Measurements from ENCODE around the gene MEF2C.
"Not testable (repeated sequence)": the region's sequence is repeated elsewhere in the genome, so short reads cannot be mapped to it uniquely, and the experiment has no call there.

DNA sequence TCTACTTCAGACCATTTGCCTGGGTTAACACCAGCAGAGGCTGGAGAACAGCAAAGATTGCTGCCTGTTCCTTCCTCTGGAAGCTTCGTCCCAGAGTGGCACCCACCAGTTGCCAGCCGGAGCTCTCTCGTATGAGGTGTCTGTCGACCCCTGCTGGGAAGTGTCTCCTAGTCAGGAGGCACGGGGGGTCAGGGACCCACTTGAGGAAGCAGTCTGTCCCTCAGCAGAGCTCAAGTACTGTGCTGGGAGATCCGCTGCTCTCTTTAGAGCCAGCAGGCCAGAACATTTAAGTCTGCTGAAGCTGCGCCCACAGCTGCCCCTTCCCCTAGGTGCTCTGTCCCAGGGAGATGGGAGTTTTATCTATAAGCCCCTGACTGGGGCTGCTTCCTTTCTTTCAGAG is 84.1 kb downstream of the MEF2C start:
- TF ChIP-seq, protein P1, sequence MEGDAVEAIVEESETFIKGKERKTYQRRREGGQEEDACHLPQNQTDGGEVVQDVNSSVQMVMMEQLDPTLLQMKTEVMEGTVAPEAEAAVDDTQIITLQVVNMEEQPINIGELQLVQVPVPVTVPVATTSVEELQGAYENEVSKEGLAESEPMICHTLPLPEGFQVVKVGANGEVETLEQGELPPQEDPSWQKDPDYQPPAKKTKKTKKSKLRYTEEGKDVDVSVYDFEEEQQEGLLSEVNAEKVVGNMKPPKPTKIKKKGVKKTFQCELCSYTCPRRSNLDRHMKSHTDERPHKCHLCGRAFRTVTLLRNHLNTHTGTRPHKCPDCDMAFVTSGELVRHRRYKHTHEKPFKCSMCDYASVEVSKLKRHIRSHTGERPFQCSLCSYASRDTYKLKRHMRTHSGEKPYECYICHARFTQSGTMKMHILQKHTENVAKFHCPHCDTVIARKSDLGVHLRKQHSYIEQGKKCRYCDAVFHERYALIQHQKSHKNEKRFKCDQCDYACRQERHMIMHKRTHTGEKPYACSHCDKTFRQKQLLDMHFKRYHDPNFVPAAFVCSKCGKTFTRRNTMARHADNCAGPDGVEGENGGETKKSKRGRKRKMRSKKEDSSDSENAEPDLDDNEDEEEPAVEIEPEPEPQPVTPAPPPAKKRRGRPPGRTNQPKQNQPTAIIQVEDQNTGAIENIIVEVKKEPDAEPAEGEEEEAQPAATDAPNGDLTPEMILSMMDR (IDR thresholded peaks at IDR 0.05; ENCODE audit: low read depth, low read length, missing input control): not testable (repeated sequence)
- not testable (repeated sequence) for TF ChIP-seq TAF1 (conservative IDR thresholded peaks at IDR 0.05); GABPA (IDR thresholded peaks at IDR 0.05 in 1 of 2, conservative IDR thresholded peaks at IDR 0.05 in 1 of 2); EGR1 (IDR thresholded peaks at IDR 0.05; ENCODE audit: low read depth in 2 of 2); RXRA (IDR thresholded peaks at IDR 0.05)
- TF ChIP-seq, protein P2, sequence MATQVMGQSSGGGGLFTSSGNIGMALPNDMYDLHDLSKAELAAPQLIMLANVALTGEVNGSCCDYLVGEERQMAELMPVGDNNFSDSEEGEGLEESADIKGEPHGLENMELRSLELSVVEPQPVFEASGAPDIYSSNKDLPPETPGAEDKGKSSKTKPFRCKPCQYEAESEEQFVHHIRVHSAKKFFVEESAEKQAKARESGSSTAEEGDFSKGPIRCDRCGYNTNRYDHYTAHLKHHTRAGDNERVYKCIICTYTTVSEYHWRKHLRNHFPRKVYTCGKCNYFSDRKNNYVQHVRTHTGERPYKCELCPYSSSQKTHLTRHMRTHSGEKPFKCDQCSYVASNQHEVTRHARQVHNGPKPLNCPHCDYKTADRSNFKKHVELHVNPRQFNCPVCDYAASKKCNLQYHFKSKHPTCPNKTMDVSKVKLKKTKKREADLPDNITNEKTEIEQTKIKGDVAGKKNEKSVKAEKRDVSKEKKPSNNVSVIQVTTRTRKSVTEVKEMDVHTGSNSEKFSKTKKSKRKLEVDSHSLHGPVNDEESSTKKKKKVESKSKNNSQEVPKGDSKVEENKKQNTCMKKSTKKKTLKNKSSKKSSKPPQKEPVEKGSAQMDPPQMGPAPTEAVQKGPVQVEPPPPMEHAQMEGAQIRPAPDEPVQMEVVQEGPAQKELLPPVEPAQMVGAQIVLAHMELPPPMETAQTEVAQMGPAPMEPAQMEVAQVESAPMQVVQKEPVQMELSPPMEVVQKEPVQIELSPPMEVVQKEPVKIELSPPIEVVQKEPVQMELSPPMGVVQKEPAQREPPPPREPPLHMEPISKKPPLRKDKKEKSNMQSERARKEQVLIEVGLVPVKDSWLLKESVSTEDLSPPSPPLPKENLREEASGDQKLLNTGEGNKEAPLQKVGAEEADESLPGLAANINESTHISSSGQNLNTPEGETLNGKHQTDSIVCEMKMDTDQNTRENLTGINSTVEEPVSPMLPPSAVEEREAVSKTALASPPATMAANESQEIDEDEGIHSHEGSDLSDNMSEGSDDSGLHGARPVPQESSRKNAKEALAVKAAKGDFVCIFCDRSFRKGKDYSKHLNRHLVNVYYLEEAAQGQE (IDR thresholded peaks at IDR 0.05): not testable (repeated sequence)
